Bone marrow (tissue), 2 donors: ENCODE results near the gene EEF1E1.
"Not testable (repeated sequence)": the region's sequence is repeated elsewhere in the genome, so short reads cannot be mapped to it uniquely, and the experiment has no call there.

Experiments used
- DNase-seq, 2 donors: peaks; one replicate each; lab custom pipeline; 2025; lab: John Stamatoyannopoulos, UW

EEF1E1 gene

GRCh38 chr6:8063761-8064637 lies 38.3 kb downstream of the EEF1E1 start, which contains the start of gene BLOC1S5:
Gene BLOC1S5, minus strand, starts transcription at chr6:8064389. Its CDS starts 13 bp downstream, at chr6:8064376.
- DNase-seq, result peak; percentile 84 to 94

GRCh38 chr6:8061736-8062135 lies 40.6 kb downstream of the EEF1E1 start:
- no peak for DNase-seq

GRCh38 chr6:8060346-8060745 lies 42.0 kb downstream of the EEF1E1 start:
- DNase-seq, result no peak

- no peak for DNase-seq
These were observed 43.2 kb downstream of the EEF1E1 start for GRCh38 chr6:8059129-8059528.

- no peak for DNase-seq
These were observed 44.6 kb downstream of the EEF1E1 start for GRCh38 chr6:8057793-8058192.

GRCh38 chr6:8057263-8057662 lies 45.1 kb downstream of the EEF1E1 start:
- DNase-seq, result no peak

- DNase-seq, result no peak
These were observed 48.1 kb downstream of the EEF1E1 start for GRCh38 chr6:8054276-8054675.

- DNase-seq, result no peak
These were observed 54.6 kb downstream of the EEF1E1 start for GRCh38 chr6:8047541-8048292.

GRCh38 chr6:8045769-8046168 lies 56.6 kb downstream of the EEF1E1 start:
- DNase-seq, result not testable (repeated sequence)

- DNase-seq, result no peak
These were observed 59.1 kb downstream of the EEF1E1 start for GRCh38 chr6:8043221-8043620.

- no peak for DNase-seq
These were observed 60.3 kb downstream of the EEF1E1 start for GRCh38 chr6:8041913-8042583.

GRCh38 chr6:8034107-8034506 lies 68.2 kb downstream of the EEF1E1 start:
- DNase-seq, result not testable (repeated sequence)

- no peak for DNase-seq
These were observed 71.4 kb downstream of the EEF1E1 start for GRCh38 chr6:8030920-8031319.
